ENCODE results near the gene PRPF18.

PRPF18 gene

DNA sequence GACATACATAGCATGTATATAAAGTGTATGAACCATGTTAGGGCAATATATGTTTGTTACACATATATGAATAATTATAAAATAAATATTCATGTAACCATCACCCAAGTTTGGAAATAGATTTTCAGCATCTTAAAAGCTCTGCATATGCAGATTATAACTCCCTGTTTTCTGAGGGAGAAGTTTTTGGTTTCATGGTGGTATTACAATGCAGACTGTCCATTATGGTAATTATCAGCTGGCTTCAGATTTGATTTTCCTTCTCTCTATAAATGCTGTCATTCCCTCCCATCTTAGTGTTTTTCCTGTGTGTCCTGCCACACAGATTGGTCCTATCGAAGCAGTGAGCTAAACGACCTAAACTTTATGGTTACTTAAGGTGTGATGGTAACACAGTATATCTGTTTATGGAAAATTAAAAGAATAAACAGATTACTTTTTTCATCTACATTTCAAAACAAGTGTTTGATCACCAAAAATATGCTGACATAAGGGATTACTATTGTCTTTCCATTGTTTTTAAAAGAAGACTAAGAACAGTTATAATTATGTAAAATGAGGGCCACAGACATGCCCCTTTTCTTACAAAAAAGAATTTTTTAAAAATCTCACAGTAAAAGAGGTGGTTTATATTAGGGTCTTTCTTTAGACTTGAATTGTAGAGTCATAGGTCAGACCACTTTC, 17.7 kb downstream of the PRPF18 start:
- ATAC-seq (ENCODE audit: insufficient read depth, low read depth) (no peak), DNase-seq (no peak)
- TF ChIP-seq EZH2 (IDR thresholded peaks at IDR 0.05; ENCODE audit: borderline replicate concordance, low read depth, low read length, severe bottlenecking): no peak
- TF ChIP-seq, protein P1, sequence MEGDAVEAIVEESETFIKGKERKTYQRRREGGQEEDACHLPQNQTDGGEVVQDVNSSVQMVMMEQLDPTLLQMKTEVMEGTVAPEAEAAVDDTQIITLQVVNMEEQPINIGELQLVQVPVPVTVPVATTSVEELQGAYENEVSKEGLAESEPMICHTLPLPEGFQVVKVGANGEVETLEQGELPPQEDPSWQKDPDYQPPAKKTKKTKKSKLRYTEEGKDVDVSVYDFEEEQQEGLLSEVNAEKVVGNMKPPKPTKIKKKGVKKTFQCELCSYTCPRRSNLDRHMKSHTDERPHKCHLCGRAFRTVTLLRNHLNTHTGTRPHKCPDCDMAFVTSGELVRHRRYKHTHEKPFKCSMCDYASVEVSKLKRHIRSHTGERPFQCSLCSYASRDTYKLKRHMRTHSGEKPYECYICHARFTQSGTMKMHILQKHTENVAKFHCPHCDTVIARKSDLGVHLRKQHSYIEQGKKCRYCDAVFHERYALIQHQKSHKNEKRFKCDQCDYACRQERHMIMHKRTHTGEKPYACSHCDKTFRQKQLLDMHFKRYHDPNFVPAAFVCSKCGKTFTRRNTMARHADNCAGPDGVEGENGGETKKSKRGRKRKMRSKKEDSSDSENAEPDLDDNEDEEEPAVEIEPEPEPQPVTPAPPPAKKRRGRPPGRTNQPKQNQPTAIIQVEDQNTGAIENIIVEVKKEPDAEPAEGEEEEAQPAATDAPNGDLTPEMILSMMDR (IDR thresholded peaks at IDR 0.05; ENCODE audit: borderline replicate concordance, extremely low read depth, low read length, poor library complexity, severe bottlenecking): no peak
- no peaks in the 10 kb centered on the region for H3K9me3 ChIP-seq (ENCODE audit: insufficient read depth, low read length, severe bottlenecking)
- no peaks in the 10 kb centered on the region for H4K20me1 ChIP-seq (ENCODE audit: insufficient read depth, low read length)
- no peak overlapping the region for H3K9ac ChIP-seq (ENCODE audit: low read depth, low read length)
- no peak overlapping the region for H2AFZ ChIP-seq (ENCODE audit: low read depth, low read length)
- no peak overlapping the region for H3K27ac ChIP-seq (ENCODE audit: low read length)
- no peaks in the 10 kb centered on the region for H3K27me3 ChIP-seq (ENCODE audit: insufficient read depth, low read length, poor library complexity)
- H3K79me2 ChIP-seq (ENCODE audit: insufficient read depth, low read length): no peaks in the 10 kb centered on the region
- no peaks in the 10 kb centered on the region for H3K4me1 ChIP-seq (ENCODE audit: insufficient read depth, low read length)
- no peak overlapping the region for H3K4me3 ChIP-seq (ENCODE audit: low read depth in 1 of 2, low read length in 2 of 2)
- peaks cover 53% of the 10 kb centered on the region; the same call in 1 of the 2 replicates for H3K36me3 ChIP-seq (ENCODE audit: insufficient read depth, low read length)
- H3K4me2 ChIP-seq (ENCODE audit: insufficient read depth, low read length): no peak overlapping the region

DNA sequence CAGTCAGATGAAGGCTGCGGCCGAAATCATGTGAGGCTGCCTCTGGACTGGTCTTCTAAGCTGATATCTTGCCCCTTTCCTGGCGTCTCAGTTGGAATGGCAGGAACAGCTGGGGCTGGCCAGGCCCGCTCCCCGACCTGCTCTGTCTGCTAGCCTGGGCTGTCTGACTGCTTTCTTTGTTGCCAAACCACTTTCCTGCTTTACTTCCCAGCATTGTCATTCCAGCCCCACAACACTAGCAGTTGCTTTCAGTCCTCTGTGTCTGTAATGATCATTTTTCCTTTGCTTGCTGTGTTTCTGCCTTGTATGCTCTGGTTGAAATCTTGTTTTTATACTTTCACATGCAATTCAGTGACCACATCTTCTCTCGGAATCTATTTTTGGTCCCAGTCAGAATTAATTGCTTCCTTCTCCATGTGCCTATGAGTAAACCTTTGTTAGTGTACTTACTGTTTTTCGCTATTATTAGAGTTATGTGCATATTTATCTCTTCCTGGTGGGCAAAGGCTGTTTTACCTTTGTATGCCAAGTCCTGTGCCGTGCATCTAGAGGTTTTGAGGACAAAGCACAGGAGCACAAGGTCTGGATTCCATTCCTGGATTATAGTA, 21.6 kb downstream of the PRPF18 start:
- ATAC-seq (ENCODE audit: insufficient read depth, low read depth): no peak
- Histone ChIP-seq H3K9ac (ENCODE audit: low read depth, low read length) (no peak overlapping the region), H3K4me3 (ENCODE audit: low read depth in 1 of 2, low read length in 2 of 2) (no peak overlapping the region), H2AFZ (ENCODE audit: low read depth, low read length) (no peak overlapping the region), H3K79me2 (ENCODE audit: insufficient read depth, low read length) (no peaks in the 10 kb centered on the region), H3K27me3 (ENCODE audit: insufficient read depth, low read length, poor library complexity) (no peaks in the 10 kb centered on the region), H3K36me3 (ENCODE audit: insufficient read depth, low read length) (peaks cover 69% of the 10 kb centered on the region), H3K9me3 (ENCODE audit: insufficient read depth, low read length, severe bottlenecking) (no peaks in the 10 kb centered on the region), H4K20me1 (ENCODE audit: insufficient read depth, low read length) (no peaks in the 10 kb centered on the region), H3K4me2 (ENCODE audit: insufficient read depth, low read length) (no peak overlapping the region), H3K27ac (ENCODE audit: low read length) (no peak overlapping the region), H3K4me1 (ENCODE audit: insufficient read depth, low read length) (no peaks in the 10 kb centered on the region)
- no peak for DNase-seq
- TF ChIP-seq, protein P1 (IDR thresholded peaks at IDR 0.05; ENCODE audit: borderline replicate concordance, extremely low read depth, low read length, poor library complexity, severe bottlenecking): no peak
- TF ChIP-seq EZH2 (IDR thresholded peaks at IDR 0.05; ENCODE audit: borderline replicate concordance, low read depth, low read length, severe bottlenecking): no peak

DNA sequence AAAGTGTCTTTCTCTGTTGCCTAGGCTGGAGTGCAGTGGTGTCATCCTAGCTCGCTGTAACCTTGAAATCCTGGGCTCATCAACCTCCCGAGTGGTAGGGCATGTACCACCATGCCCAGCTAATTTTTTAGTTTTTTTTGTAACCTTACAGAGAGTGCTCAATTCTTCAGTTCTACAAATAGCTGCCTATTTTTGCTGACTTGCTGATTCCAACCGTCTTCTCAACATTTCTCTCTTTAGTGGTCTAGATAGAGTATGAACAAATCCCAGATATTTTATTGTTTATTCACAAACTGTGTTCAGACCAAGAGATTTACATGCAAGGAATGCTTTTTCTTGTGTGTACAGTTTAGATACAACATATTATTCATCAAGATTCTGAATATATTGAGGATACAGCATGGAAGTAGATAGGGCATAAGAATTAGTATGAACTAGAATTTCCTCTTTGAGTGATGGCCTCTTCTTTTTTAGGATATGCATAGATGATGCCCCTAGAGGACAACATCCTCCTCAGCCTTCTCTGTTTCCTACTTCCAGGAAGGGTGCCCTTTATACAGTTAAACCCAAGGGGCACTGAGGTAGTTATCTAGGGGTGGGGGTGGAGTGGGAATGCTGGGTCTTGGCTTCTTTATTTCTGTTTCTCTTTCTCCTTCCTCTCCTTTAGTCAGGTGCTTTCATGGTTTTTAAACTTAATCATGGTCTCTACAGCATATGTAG, 26.0 kb downstream of the PRPF18 start:
- H3K36me3 ChIP-seq (ENCODE audit: insufficient read depth, low read length): peaks cover 90% of the 10 kb centered on the region
- TF ChIP-seq, protein P1 (IDR thresholded peaks at IDR 0.05; ENCODE audit: borderline replicate concordance, extremely low read depth, low read length, poor library complexity, severe bottlenecking): no peak
- no peaks in the 10 kb centered on the region for H3K27me3 ChIP-seq (ENCODE audit: insufficient read depth, low read length, poor library complexity)
- no peak overlapping the region for H3K4me3 ChIP-seq (ENCODE audit: low read depth in 1 of 2, low read length in 2 of 2)
- no peak overlapping the region for H3K4me2 ChIP-seq (ENCODE audit: insufficient read depth, low read length)
- H2AFZ ChIP-seq (ENCODE audit: low read depth, low read length): no peak overlapping the region
- H4K20me1 ChIP-seq (ENCODE audit: insufficient read depth, low read length): no peaks in the 10 kb centered on the region
- ATAC-seq (ENCODE audit: insufficient read depth, low read depth) (no peak), DNase-seq (no peak)
- H3K9me3 ChIP-seq (ENCODE audit: insufficient read depth, low read length, severe bottlenecking): no peaks in the 10 kb centered on the region
- H3K9ac ChIP-seq (ENCODE audit: low read depth, low read length): no peak overlapping the region
- no peaks in the 10 kb centered on the region for H3K79me2 ChIP-seq (ENCODE audit: insufficient read depth, low read length)
- no peaks in the 10 kb centered on the region for H3K4me1 ChIP-seq (ENCODE audit: insufficient read depth, low read length)
- no peak overlapping the region for H3K27ac ChIP-seq (ENCODE audit: low read length)

Data from DND-41 (cell line).